Gastroesophageal sphincter (tissue), 3 donors: ENCODE measurements around the gene PPP2CA.

Experiments used
- CTCF ChIP-seq, 4 experiments: fragments of 200-600 bp in 2 of 4; fragments of 450-650 bp in 2 of 4; sonication (generic) in 1 of 4; IDR thresholded peaks; one replicate each; pipeline ENCODE4 v1.5.1; 2017 to 2019; ENCODE audit warnings: antibody characterized with exemption in 4 of 4, mild to moderate bottlenecking in 2 of 4, moderate library complexity in 2 of 4
- EP300 ChIP-seq: sonication (generic); formaldehyde crosslinking; IDR thresholded peaks from one replicate; pipeline ENCODE4 v1.6.1; 2017; ENCODE audit warnings: antibody characterized with exemption, mild to moderate bottlenecking
- POLR2A ChIP-seq, 2 donors: fragments of 450-650 bp; IDR thresholded peaks; one replicate each; pipeline ENCODE4 v1.6.1; 2017; ENCODE audit warnings: antibody characterized with exemption in 2 of 2, mild to moderate bottlenecking in 2 of 2, moderate library complexity in 1 of 2
- POLR2AphosphoS5 ChIP-seq: sonication (generic); formaldehyde crosslinking; IDR thresholded peaks from one replicate; pipeline ENCODE4 v1.6.1; 2017; ENCODE audit warnings: antibody characterized with exemption

GRCh38 chr5:134245101-134245604 is 19.3 kb upstream of the PPP2CA start:
- TF ChIP-seq EP300 (no peak), CTCF (IDR thresholded peaks at IDR 0.05) (no peak), POLR2AphosphoS5 (no peak), POLR2A (IDR thresholded peaks at IDR 0.05) (no peak)
